Activated CD4-positive, CD25-positive, alpha-beta regulatory T cell treated with anti-CD3 and anti-CD28 coated beads, Interleukin-2, amount 50 U/mL, for 72 hours (primary cell): ENCODE data around the gene PTPDC1.

Source experiments
- DNase-seq: peaks from one replicate; pipeline ENCODE4 v3.0.0; 2021

The PTPDC1 gene

GRCh38 chr9:94147776-94148175 is 63.5 kb downstream of the PTPDC1 start:
- no peak for DNase-seq

GRCh38 chr9:94148419-94148818 is 64.2 kb downstream of the PTPDC1 start:
- DNase-seq: no peak

GRCh38 chr9:94149696-94150095 is 65.4 kb downstream of the PTPDC1 start:
- no peak for DNase-seq

- no peak for DNase-seq
Observed at GRCh38 chr9:94150279-94150828, 66.1 kb downstream of the PTPDC1 start.

- no peak for DNase-seq
Observed at GRCh38 chr9:94150890-94151650, 66.8 kb downstream of the PTPDC1 start.

GRCh38 chr9:94153905-94154304 is 69.6 kb downstream of the PTPDC1 start:
- no peak for DNase-seq

DNA sequence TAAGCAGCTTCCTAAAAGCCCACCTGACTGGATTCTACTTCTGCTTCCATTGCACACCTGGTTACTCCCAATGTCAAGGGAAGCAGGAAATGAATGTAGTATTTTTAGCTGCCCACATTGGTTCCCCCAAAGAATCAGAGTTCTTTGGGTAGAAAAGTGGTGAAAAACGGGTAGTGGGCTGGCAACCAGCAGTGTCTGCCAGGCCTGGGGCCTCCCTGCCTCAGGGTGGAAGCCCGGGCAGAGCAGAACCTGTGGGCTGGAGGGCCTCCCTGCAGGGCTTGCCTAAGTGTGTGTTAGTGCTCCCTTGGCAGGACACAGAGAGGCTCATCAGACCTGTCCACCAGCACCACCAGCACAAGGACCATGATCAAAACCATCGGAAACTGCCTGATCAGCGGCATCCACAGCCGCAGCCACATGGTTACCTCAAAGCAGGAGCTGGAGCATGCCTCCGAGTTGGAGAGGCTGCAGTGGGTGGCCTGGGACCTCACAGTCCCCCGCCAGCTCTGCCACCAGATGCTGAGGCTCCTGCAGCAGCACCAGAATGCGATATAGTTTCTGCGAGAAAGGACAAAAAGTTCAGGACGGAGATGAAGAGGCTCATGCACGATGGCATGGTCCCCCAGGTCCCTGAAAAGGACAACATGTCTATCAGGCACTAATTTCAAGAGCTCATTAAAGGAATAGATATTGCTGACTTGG is 72.2 kb downstream of the PTPDC1 start:
- DNase-seq: no peak

- DNase-seq: no peak
Observed at GRCh38 chr9:94157050-94157801, 73.0 kb downstream of the PTPDC1 start.
